Measurements from ENCODE around the gene WLS.

Gene WLS

GRCh38 chr1:68158837-68159236 is 73.5 kb downstream of the WLS start:
- Mint-ChIP-seq H3K4me3 (no peak overlapping the region), H3K4me1 (peaks cover 3% of the 10 kb centered on the region), H3K9me3 (no peaks in the 10 kb centered on the region), H3K27ac (no peak overlapping the region), H3K27me3 (peaks cover 5% of the 10 kb centered on the region), H3K36me3 (no peaks in the 10 kb centered on the region)
- no peak for ATAC-seq (ENCODE audit: low read depth)
- DNase-seq (ENCODE audit: low spot score in 2 of 2): no peak

- Mint-ChIP-seq H3K27ac (no peak overlapping the region), H3K4me3 (no peak overlapping the region), H3K27me3 (peaks cover 5% of the 10 kb centered on the region), H3K9me3 (no peaks in the 10 kb centered on the region), H3K36me3 (no peaks in the 10 kb centered on the region), H3K4me1 (peaks cover 3% of the 10 kb centered on the region)
- ATAC-seq (ENCODE audit: low read depth): no peak
- no peak for DNase-seq (ENCODE audit: low spot score in 2 of 2)
Measured at GRCh38 chr1:68157416-68157815, 74.9 kb downstream of the WLS start.

GRCh38 chr1:68151690-68152089 is 80.6 kb downstream of the WLS start:
- Mint-ChIP-seq H3K27ac (no peak overlapping the region), H3K27me3 (peaks cover 3% of the 10 kb centered on the region), H3K36me3 (no peaks in the 10 kb centered on the region), H3K4me1 (no peaks in the 10 kb centered on the region), H3K4me3 (no peak overlapping the region), H3K9me3 (no peaks in the 10 kb centered on the region)
- ATAC-seq (ENCODE audit: low read depth) (no peak), DNase-seq (ENCODE audit: low spot score in 2 of 2) (no peak)

GRCh38 chr1:68149907-68150306 is 82.4 kb downstream of the WLS start:
- no peaks in the 10 kb centered on the region for H3K9me3 Mint-ChIP-seq
- H3K27ac Mint-ChIP-seq: no peak overlapping the region
- no peak overlapping the region for H3K4me3 Mint-ChIP-seq
- ATAC-seq (ENCODE audit: low read depth) (no peak), DNase-seq (ENCODE audit: low spot score in 2 of 2) (no peak)
- H3K36me3 Mint-ChIP-seq: no peaks in the 10 kb centered on the region
- H3K27me3 Mint-ChIP-seq: peaks cover 2% of the 10 kb centered on the region
- no peaks in the 10 kb centered on the region for H3K4me1 Mint-ChIP-seq

GRCh38 chr1:68149110-68149798 is 83.1 kb downstream of the WLS start:
- Mint-ChIP-seq H3K36me3 (no peaks in the 10 kb centered on the region), H3K27me3 (no peaks in the 10 kb centered on the region), H3K4me3 (no peak overlapping the region), H3K4me1 (no peaks in the 10 kb centered on the region), H3K9me3 (no peaks in the 10 kb centered on the region), H3K27ac (no peak overlapping the region)
- ATAC-seq (ENCODE audit: low read depth) (no peak), DNase-seq (ENCODE audit: low spot score in 2 of 2) (no peak)

- Mint-ChIP-seq H3K36me3 (no peaks in the 10 kb centered on the region), H3K9me3 (no peaks in the 10 kb centered on the region), H3K4me3 (no peak overlapping the region), H3K4me1 (no peaks in the 10 kb centered on the region), H3K27ac (no peak overlapping the region), H3K27me3 (no peaks in the 10 kb centered on the region)
- DNase-seq (ENCODE audit: low spot score in 2 of 2): no peak
- no peak for ATAC-seq (ENCODE audit: low read depth)
Measured at GRCh38 chr1:68148631-68149030, 83.7 kb downstream of the WLS start.

GRCh38 chr1:68147534-68148171 is 84.7 kb downstream of the WLS start:
- DNase-seq (ENCODE audit: low spot score in 2 of 2): no peak
- Mint-ChIP-seq H3K27ac (no peak overlapping the region), H3K4me3 (no peak overlapping the region), H3K4me1 (no peaks in the 10 kb centered on the region), H3K27me3 (no peaks in the 10 kb centered on the region), H3K9me3 (no peaks in the 10 kb centered on the region), H3K36me3 (no peaks in the 10 kb centered on the region)
- no peak for ATAC-seq (ENCODE audit: low read depth)

GRCh38 chr1:68145418-68146126 is 86.8 kb downstream of the WLS start:
- Mint-ChIP-seq H3K36me3 (no peaks in the 10 kb centered on the region), H3K4me3 (no peak overlapping the region), H3K27me3 (no peaks in the 10 kb centered on the region), H3K4me1 (no peaks in the 10 kb centered on the region), H3K9me3 (no peaks in the 10 kb centered on the region), H3K27ac (no peak overlapping the region)
- no peak for DNase-seq (ENCODE audit: low spot score in 2 of 2)
- ATAC-seq (ENCODE audit: low read depth): no peak

GRCh38 chr1:68144856-68145255 is 87.5 kb downstream of the WLS start:
- Mint-ChIP-seq H3K27ac (no peak overlapping the region), H3K36me3 (no peaks in the 10 kb centered on the region), H3K9me3 (no peaks in the 10 kb centered on the region), H3K4me3 (no peak overlapping the region), H3K27me3 (no peaks in the 10 kb centered on the region), H3K4me1 (no peaks in the 10 kb centered on the region)
- DNase-seq (ENCODE audit: low spot score in 2 of 2) (no peak), ATAC-seq (ENCODE audit: low read depth) (no peak)

GRCh38 chr1:68143633-68144032 is 88.7 kb downstream of the WLS start:
- Mint-ChIP-seq H3K27ac (no peak overlapping the region), H3K4me3 (no peak overlapping the region)

GRCh38 chr1:68142461-68142860 is 89.9 kb downstream of the WLS start:
- no peak overlapping the region for H3K27ac Mint-ChIP-seq
- no peak for ATAC-seq (ENCODE audit: low read depth)

More at GRCh38 chr1:68143633-68144032, 88.7 kb downstream of the WLS start:
- H3K36me3 Mint-ChIP-seq: no peaks in the 10 kb centered on the region
- no peaks in the 10 kb centered on the region for H3K4me1 Mint-ChIP-seq
- ATAC-seq (ENCODE audit: low read depth) (no peak), DNase-seq (ENCODE audit: low spot score in 2 of 2) (no peak)
- no peaks in the 10 kb centered on the region for H3K9me3 Mint-ChIP-seq
- peaks cover 2% of the 10 kb centered on the region for H3K27me3 Mint-ChIP-seq

GRCh38 chr1:68142036-68142435 is 90.3 kb downstream of the WLS start:
- no peak overlapping the region for H3K27ac Mint-ChIP-seq
- H3K9me3 Mint-ChIP-seq: no peaks in the 10 kb centered on the region
- peaks cover 2% of the 10 kb centered on the region for H3K27me3 Mint-ChIP-seq
- no peaks in the 10 kb centered on the region for H3K36me3 Mint-ChIP-seq
- DNase-seq (ENCODE audit: low spot score in 2 of 2) (no peak), ATAC-seq (ENCODE audit: low read depth) (no peak)
- H3K4me3 Mint-ChIP-seq: no peak overlapping the region
- H3K4me1 Mint-ChIP-seq: no peaks in the 10 kb centered on the region

More at GRCh38 chr1:68142461-68142860, 89.9 kb downstream of the WLS start:
- Mint-ChIP-seq H3K4me3 (no peak overlapping the region), H3K9me3 (no peaks in the 10 kb centered on the region), H3K4me1 (no peaks in the 10 kb centered on the region), H3K36me3 (no peaks in the 10 kb centered on the region), H3K27me3 (peaks cover 2% of the 10 kb centered on the region)
- no peak for DNase-seq (ENCODE audit: low spot score in 2 of 2)

- ATAC-seq (ENCODE audit: low read depth): no peak
- DNase-seq (ENCODE audit: low spot score in 2 of 2): no peak
- H3K27me3 Mint-ChIP-seq: peaks cover 2% of the 10 kb centered on the region
Measured at GRCh38 chr1:68141071-68142021, 91.0 kb downstream of the WLS start.

GRCh38 chr1:68140536-68140935 is 91.8 kb downstream of the WLS start:
- DNase-seq (ENCODE audit: low spot score in 2 of 2) (no peak), ATAC-seq (ENCODE audit: low read depth) (no peak)
- no peaks in the 10 kb centered on the region for H3K4me1 Mint-ChIP-seq
- H3K4me3 Mint-ChIP-seq: no peak overlapping the region
- no peaks in the 10 kb centered on the region for H3K36me3 Mint-ChIP-seq
- peaks cover 2% of the 10 kb centered on the region for H3K27me3 Mint-ChIP-seq
- H3K27ac Mint-ChIP-seq: no peak overlapping the region
- no peaks in the 10 kb centered on the region for H3K9me3 Mint-ChIP-seq

More at GRCh38 chr1:68141071-68142021, 91.0 kb downstream of the WLS start:
- Mint-ChIP-seq H3K36me3 (no peaks in the 10 kb centered on the region), H3K4me3 (no peak overlapping the region), H3K27ac (no peak overlapping the region), H3K9me3 (no peaks in the 10 kb centered on the region), H3K4me1 (no peaks in the 10 kb centered on the region)

All from memory B cell (primary cell).